Parathyroid adenoma (tissue), 2 donors: ENCODE results near the gene SLC7A14.

Experiments
- H2AFZ ChIP-seq: fragments of 300-600 bp; sonication (generic); one replicate; pipeline ENCODE4 v1.7.0; 2017; ENCODE audit warnings: antibody characterized with exemption, mild to moderate bottlenecking
- H3K27ac ChIP-seq: fragments of 300-600 bp; sonication (generic); one replicate; pipeline ENCODE4 v1.7.0; 2017
- H3K27me3 ChIP-seq: fragments of 300-600 bp; sonication (generic); one replicate; pipeline ENCODE4 v1.7.0; 2017; ENCODE audit warnings: low read length; ENCODE audit not compliant: control insufficient read depth, insufficient read depth
- H3K36me3 ChIP-seq: fragments of 300-600 bp; sonication (generic); one replicate; pipeline ENCODE4 v1.7.0; 2017; ENCODE audit warnings: low read length; ENCODE audit not compliant: control insufficient read depth, insufficient read depth
- H3K4me1 ChIP-seq: fragments of 300-600 bp; sonication (generic); one replicate; pipeline ENCODE4 v1.7.0; 2017; ENCODE audit warnings: control low read depth
- H3K4me2 ChIP-seq: fragments of 300-600 bp; sonication (generic); one replicate; pipeline ENCODE4 v1.7.0; 2017; ENCODE audit warnings: low read length
- H3K4me3 ChIP-seq: fragments of 300-600 bp; sonication (generic); one replicate; pipeline ENCODE4 v1.7.0; 2017; ENCODE audit warnings: low read depth, low read length
- H3K79me2 ChIP-seq: fragments of 300-600 bp; sonication (generic); one replicate; pipeline ENCODE4 v1.7.0; 2017; ENCODE audit warnings: control low read depth
- H3K9ac ChIP-seq: fragments of 300-600 bp; sonication (generic); one replicate; pipeline ENCODE4 v1.7.0; 2017; ENCODE audit warnings: mild to moderate bottlenecking
- H3K9me3 ChIP-seq: fragments of 300-600 bp; sonication (generic); one replicate; pipeline ENCODE4 v1.7.0; 2017; ENCODE audit warnings: low read length; ENCODE audit not compliant: control insufficient read depth
- TF ChIP-seq, protein P1 (sequence below): fragments of 300-600 bp; sonication (generic); IDR thresholded peaks from one replicate; pipeline ENCODE4 v1.7.0; 2017; ENCODE audit warnings: antibody characterized with exemption, mild to moderate bottlenecking
- donor health status: primary hyperparathyroidism.

Gene SLC7A14

DNA sequence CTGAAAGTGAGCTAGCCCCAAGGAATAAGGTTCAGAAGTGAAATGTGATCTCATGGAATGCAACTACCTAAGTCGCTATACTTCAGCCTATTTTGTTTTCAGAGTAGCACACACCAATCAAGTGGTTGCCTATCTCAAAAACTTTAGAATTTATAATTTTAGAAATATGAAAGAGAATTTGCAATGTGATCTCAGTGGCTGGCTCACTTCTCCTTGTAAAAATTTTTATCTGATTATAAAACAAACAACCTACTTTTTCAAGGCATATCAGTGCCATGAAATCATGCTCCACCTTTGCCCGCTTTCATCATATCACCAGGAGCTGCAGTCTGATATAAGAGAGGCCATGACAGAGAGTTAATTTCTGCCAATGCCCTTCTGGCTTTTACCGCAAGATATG is 119.9 kb downstream of the SLC7A14 start:
- no peak overlapping the region for H3K9ac ChIP-seq

DNA sequence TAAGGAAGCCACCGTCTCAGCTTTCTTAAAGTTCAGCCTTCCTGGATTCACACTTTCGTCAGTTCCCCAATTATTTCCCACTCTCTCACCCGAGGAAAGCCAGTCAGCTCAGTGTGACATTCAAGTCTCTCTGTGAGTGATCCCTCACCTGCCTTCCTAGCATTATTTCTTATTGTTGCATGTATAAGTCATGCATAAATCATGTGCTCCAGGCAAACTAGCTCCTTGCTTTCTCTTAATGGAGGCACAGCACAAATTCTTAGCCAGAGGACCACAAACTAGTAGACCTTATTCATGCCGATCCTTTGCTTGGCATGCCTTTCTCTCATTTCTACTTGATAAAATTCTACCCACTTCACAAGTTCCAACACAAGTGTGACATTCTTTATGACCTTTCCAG is 122.9 kb downstream of the SLC7A14 start:
- Histone ChIP-seq H3K9ac (no peak overlapping the region), H3K36me3 (no peaks in the 10 kb centered on the region), H3K4me3 (no peak overlapping the region), H3K27me3 (no peaks in the 10 kb centered on the region), H3K27ac (no peak overlapping the region), H2AFZ (no peak overlapping the region), H3K4me1 (no peaks in the 10 kb centered on the region), H3K79me2 (no peaks in the 10 kb centered on the region), H3K4me2 (no peak overlapping the region), H3K9me3 (no peaks in the 10 kb centered on the region)
- TF ChIP-seq, protein P1, sequence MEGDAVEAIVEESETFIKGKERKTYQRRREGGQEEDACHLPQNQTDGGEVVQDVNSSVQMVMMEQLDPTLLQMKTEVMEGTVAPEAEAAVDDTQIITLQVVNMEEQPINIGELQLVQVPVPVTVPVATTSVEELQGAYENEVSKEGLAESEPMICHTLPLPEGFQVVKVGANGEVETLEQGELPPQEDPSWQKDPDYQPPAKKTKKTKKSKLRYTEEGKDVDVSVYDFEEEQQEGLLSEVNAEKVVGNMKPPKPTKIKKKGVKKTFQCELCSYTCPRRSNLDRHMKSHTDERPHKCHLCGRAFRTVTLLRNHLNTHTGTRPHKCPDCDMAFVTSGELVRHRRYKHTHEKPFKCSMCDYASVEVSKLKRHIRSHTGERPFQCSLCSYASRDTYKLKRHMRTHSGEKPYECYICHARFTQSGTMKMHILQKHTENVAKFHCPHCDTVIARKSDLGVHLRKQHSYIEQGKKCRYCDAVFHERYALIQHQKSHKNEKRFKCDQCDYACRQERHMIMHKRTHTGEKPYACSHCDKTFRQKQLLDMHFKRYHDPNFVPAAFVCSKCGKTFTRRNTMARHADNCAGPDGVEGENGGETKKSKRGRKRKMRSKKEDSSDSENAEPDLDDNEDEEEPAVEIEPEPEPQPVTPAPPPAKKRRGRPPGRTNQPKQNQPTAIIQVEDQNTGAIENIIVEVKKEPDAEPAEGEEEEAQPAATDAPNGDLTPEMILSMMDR = no peak

More for the DNA sequence above, 119.9 kb downstream of the SLC7A14 start:
- Histone ChIP-seq H2AFZ (no peak overlapping the region), H3K79me2 (no peaks in the 10 kb centered on the region), H3K27ac (no peak overlapping the region), H3K4me2 (no peak overlapping the region), H3K36me3 (no peaks in the 10 kb centered on the region), H3K9me3 (no peaks in the 10 kb centered on the region), H3K4me1 (no peaks in the 10 kb centered on the region), H3K27me3 (no peaks in the 10 kb centered on the region), H3K4me3 (no peak overlapping the region)
- TF ChIP-seq, protein P1 = no peak

DNA sequence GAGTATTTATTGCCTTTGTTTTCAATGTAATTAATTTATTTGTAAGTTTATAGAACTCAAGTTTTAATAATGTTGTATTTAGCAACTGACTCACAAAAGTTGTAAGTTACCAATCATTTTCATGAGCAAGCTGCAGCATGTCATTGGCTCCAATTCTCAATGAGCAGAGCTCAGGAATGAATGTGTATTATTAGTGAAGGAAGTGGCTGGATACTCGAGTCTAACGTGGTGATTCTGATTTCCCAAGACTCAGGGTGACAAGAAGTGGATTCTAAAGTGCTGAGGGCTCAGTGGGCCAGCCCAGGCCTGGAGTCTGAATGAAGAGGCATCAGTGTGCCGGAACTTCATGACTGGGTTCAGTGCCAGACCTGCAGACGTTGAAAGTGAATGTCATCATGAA is 127.6 kb downstream of the SLC7A14 start:
- no peak overlapping the region for H3K27ac ChIP-seq
- no peaks in the 10 kb centered on the region for H3K4me1 ChIP-seq
- no peak overlapping the region for H3K9ac ChIP-seq
- no peaks in the 10 kb centered on the region for H3K79me2 ChIP-seq
- no peak overlapping the region for H3K4me2 ChIP-seq
- H3K4me3 ChIP-seq = no peak overlapping the region
- no peak overlapping the region for H2AFZ ChIP-seq
- H3K27me3 ChIP-seq = no peaks in the 10 kb centered on the region
- TF ChIP-seq, protein P1 = no peak
- H3K9me3 ChIP-seq = no peaks in the 10 kb centered on the region
- H3K36me3 ChIP-seq = no peaks in the 10 kb centered on the region

DNA sequence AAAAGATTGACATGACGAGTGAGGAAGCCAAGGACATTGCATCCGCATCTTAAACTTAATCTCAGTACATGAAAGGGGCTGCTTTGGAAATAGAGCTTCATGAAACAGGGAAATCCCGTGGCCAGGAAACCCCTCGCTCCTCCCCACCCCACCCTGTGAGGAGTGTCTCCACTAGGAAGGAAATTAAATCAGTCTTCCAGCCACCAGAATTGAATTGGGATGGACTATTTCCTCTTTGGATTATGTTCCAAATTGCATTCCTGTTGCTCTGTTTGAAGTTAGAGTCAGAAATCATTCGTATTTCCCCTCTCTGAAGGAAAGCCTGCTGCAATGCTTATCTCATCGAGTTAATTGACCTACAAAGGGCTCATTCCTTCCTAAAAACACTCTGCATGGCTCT is 131.4 kb downstream of the SLC7A14 start:
- Histone ChIP-seq H3K4me2 (no peak overlapping the region), H3K27ac (no peak overlapping the region), H3K27me3 (no peaks in the 10 kb centered on the region), H3K9me3 (no peaks in the 10 kb centered on the region), H3K4me1 (no peaks in the 10 kb centered on the region), H3K79me2 (no peaks in the 10 kb centered on the region), H3K4me3 (no peak overlapping the region), H3K36me3 (no peaks in the 10 kb centered on the region), H3K9ac (no peak overlapping the region), H2AFZ (no peak overlapping the region)
- TF ChIP-seq, protein P1 = no peak

DNA sequence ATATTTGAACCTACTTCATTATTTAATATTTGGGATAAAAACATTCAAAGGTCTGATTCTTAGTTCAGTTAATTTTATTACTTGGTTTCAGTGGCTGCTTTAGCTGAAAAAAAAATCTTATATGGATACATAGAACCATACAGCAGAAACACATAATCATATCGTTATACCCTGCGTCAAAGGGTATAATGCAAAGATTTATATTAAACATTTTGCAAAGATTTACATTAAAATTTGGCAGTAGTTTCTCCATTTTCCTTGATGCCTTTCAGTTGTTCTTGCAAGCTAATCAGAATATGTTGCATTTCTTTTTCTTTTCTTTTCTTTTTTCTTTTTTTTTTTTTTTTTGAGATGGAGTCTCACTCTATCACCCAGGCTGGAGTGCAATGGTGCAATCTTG is 135.8 kb downstream of the SLC7A14 start:
- TF ChIP-seq, protein P1 = no peak
- Histone ChIP-seq H3K36me3 (no peaks in the 10 kb centered on the region), H2AFZ (no peak overlapping the region), H3K9ac (no peak overlapping the region), H3K9me3 (no peaks in the 10 kb centered on the region), H3K27me3 (no peaks in the 10 kb centered on the region), H3K4me3 (no peak overlapping the region), H3K79me2 (no peaks in the 10 kb centered on the region), H3K4me2 (no peak overlapping the region), H3K4me1 (no peaks in the 10 kb centered on the region), H3K27ac (no peak overlapping the region)
